Measurements from ENCODE around the gene TMEM86B. TPM values are rescaled to one million over a fixed set of nuclear protein-coding genes. Genes with fewer than 3 reads are reported as not detected.
A peak's percentile ranks its signal among the peaks of the same experiment; 100 is the strongest.

The TMEM86B gene
- polyA plus RNA-seq, 6 donors from 2014 or later = 0.25 to 1.5 (median 0.76) TPM; not detected in 2

DNA sequence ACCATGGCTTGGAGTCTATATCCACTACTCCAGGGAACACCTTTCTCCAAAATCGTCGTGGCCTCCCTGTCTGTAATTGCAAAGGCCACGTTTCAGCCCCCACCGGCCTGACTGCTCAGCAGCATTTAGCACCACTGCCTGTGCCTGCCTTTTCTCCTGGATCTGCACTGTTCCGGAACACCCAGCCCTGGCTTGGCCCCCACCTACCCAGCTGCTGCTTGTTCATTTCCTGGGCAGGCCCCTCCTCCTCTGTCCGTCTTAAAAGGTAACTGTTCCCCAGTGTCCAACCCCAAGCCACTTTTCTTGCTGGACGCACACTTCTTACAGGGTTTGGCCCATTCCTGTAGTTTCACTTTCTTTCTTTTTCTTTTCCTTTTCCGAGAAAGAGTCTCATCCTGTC, 39.9 kb downstream of the TMEM86B start:
- H3K4me1 Mint-ChIP-seq = peaks cover 3 to 6% (median 4%) of the 10 kb centered on the region in 3 donors
- no peak for ATAC-seq (ENCODE audit: low read depth in 2 of 2)
- H3K9me3 Mint-ChIP-seq = peaks cover 0 to 2% (median 0%) of the 10 kb centered on the region in 7 donors
- no peak overlapping the region for H3K27ac Mint-ChIP-seq
- peaks cover 11 to 49% (median 39%) of the 10 kb centered on the region in 3 donors for H3K27me3 Mint-ChIP-seq
- no peak overlapping the region for H3K4me3 Mint-ChIP-seq
- no peak for DNase-seq
- no peaks in the 10 kb centered on the region for H3K36me3 Mint-ChIP-seq

DNA sequence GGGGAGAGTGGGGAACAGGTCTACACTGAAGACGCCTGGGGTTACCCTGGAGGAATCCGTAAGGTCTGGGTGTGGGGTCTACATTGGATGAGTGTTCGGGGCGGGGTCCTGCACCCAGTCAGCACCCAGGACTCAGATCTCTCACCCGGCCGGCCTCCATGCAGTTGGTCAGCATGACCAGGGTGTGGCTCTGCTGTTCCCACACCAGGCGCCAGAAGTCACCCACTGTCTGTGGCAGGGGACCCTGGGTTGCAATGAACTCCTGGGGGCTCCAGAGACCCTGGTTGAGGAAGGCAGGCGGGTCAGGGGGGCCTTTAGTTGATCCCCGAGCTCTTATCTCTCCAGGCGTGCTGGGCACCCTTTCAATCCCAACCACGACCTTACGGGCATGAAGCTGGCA, 42.5 kb downstream of the TMEM86B start:
- Mint-ChIP-seq H3K36me3 (no peaks in the 10 kb centered on the region), H3K4me1 (peaks cover 3 to 6% (median 5%) of the 10 kb centered on the region in 3 donors), H3K27ac (peak overlapping the region in 2 of 6 donors; percentile 24 to 92), H3K27me3 (peaks cover 14 to 55% (median 47%) of the 10 kb centered on the region in 3 donors), H3K4me3 (no peak overlapping the region), H3K9me3 (peaks cover 0 to 2% (median 0%) of the 10 kb centered on the region in 7 donors)
- ATAC-seq (ENCODE audit: low read depth in 2 of 2) (no peak), DNase-seq (no peak)

DNA sequence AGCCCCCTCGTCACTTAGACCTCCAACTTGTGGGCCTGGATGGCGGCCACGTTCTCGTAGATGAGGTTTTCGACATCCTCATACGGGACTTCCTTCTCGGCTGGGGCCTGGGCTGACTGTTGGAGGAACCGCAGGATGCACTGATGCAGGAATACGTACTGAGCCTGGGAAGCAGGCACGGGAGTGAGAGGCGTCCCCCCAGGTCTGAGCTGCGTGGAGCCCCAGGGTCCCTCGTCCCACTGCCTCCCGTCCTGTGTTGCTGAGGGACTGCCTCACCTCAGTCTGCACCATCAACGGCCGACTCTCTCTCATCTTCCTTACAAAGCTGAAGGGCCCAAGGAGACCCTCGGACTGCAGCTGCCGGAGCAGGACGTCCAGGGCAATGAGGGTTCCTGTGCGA, 46.8 kb downstream of the TMEM86B start:
- peaks cover 39 to 90% (median 84%) of the 10 kb centered on the region in 3 donors for H3K27me3 Mint-ChIP-seq
- peaks cover 0 to 6% (median 0%) of the 10 kb centered on the region in 7 donors for H3K9me3 Mint-ChIP-seq
- ATAC-seq (ENCODE audit: low read depth in 2 of 2) = no peak
- no peak for DNase-seq
- H3K36me3 Mint-ChIP-seq = no peaks in the 10 kb centered on the region
- H3K4me3 Mint-ChIP-seq = peak overlapping the region in 3 of 8 donors; percentile 24 to 75 (median 32)
- peaks cover 24 to 29% (median 28%) of the 10 kb centered on the region in 3 donors for H3K4me1 Mint-ChIP-seq
- peak overlapping the region in 4 of 6 donors; percentile 52 to 100 (median 83) for H3K27ac Mint-ChIP-seq

DNA sequence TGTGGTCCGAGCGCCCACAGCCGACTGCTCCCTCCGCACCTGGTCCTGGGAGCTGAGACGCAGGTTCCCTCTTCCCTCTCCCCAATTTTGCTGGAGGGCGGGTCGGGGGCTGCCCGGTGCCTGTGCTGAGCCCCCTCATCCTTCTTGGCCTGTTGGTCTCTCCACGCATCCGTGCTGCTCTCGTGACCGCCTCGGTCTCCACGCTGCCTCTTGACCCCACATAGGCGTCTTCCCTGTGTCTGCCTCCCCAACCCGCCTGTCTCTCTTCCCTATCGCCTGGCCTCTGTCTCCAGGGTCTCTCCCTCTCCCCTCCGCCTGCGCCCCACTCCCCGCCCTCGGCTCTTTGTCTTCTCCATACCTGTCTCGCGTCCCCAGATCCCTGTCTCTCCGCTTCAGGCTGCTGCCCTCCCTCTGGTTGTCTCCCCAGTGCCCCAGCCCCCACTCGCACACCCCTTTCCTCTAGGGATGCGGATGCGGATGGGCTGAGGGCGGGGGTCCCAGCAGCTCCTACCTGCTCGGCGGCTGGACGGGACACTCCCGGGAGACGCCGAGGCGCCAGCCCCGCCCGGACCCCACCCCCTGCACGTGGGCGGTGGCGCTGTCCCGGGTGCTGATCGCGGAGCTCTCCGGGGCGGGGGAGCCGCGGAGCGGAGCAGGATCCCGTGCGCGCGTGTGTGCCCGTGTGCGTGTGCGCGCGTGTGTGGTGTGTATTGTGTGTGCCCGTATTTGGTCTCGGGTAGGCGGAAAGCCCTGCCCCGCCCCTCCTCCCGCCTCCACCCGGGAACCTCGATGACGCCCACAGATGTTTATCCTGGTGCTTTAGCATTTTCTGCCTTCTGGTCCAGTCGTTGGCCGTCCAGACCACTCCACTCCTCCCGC, 48.7 kb downstream of the TMEM86B start, which contains the start of gene SYT5:
Gene SYT5, minus strand, starts transcription at position 684 of the 879 bp plus-strand sequence. CDS start 1,248 bp downstream, outside the sequence.
- peak within 1 kb of the TSS; percentile 94 to 100 (median 99) for H3K27ac Mint-ChIP-seq
- DNase-seq (peak; percentile 43), ATAC-seq (ENCODE audit: low read depth in 2 of 2) (peak; percentile 17 to 18)
- H3K9me3 Mint-ChIP-seq = peaks cover 0 to 6% (median 0%) of the 10 kb centered on the region in 7 donors
- H3K4me1 Mint-ChIP-seq = peaks cover 29 to 32% (median 31%) of the 10 kb centered on the region in 3 donors
- peaks cover 45 to 90% (median 83%) of the 10 kb centered on the region in 3 donors for H3K27me3 Mint-ChIP-seq
- peaks cover 0 to 6% of the 10 kb centered on the region in 2 donors for H3K36me3 Mint-ChIP-seq
- peak within 1 kb of the TSS; percentile 68 to 91 (median 84) for H3K4me3 Mint-ChIP-seq

- peak overlapping the region; percentile 94 to 100 (median 99) for H3K27ac Mint-ChIP-seq
- H3K4me1 Mint-ChIP-seq = peaks cover 32 to 37% (median 33%) of the 10 kb centered on the region in 3 donors
- H3K36me3 Mint-ChIP-seq = peaks cover 0 to 7% of the 10 kb centered on the region in 2 donors
- H3K4me3 Mint-ChIP-seq = peak overlapping the region; percentile 68 to 91 (median 84)
- peak; percentile 85 to 86 for ATAC-seq (ENCODE audit: low read depth in 2 of 2)
- H3K9me3 Mint-ChIP-seq = peaks cover 0 to 6% (median 0%) of the 10 kb centered on the region in 7 donors
- DNase-seq = peak; percentile 97
- H3K27me3 Mint-ChIP-seq = peaks cover 50 to 92% (median 88%) of the 10 kb centered on the region in 3 donors
Observed at GRCh38 chr19:55178781-55179599, 49.6 kb downstream of the TMEM86B start.

Other genes with a start within 250 kb of the TMEM86B start
- gene GP6, start 190.5 kb downstream of the TMEM86B start, polyA plus RNA-seq (ENCODE audit: low read depth in 6 of 6) = 1 to 10 TPM in 1 of 6 donors, under 1 TPM in 4, not detected in 1; 0.13 to 2.1 (median 0.47) TPM
- gene RDH13, start 165.6 kb downstream of the TMEM86B start, polyA plus RNA-seq (ENCODE audit: low read depth in 6 of 6) = 10 to 100 TPM in 1 of 6 donors, 1 to 10 TPM in 5; 2.7 to 20.4 (median 8.4) TPM
- not detected for gene EPS8L1, start 152.9 kb downstream of the TMEM86B start, polyA plus RNA-seq (ENCODE audit: low read depth in 6 of 6)
- gene PPP1R12C, start 111.1 kb downstream of the TMEM86B start, polyA plus RNA-seq (ENCODE audit: low read depth in 6 of 6) = 1 to 10 TPM; 1.0 to 8.1 (median 3.2) TPM
- gene TNNT1, start 79.6 kb downstream of the TMEM86B start, polyA plus RNA-seq (ENCODE audit: low read depth in 6 of 6) = not detected
- gene TNNI3, start 71.0 kb downstream of the TMEM86B start, polyA plus RNA-seq (ENCODE audit: low read depth in 6 of 6) = not detected
- not detected for gene DNAAF3, start 62.1 kb downstream of the TMEM86B start, polyA plus RNA-seq (ENCODE audit: low read depth in 6 of 6)
- 1 to 10 TPM in 5 of 6 donors, under 1 TPM in 1; 0.92 to 2.6 (median 1.6) TPM for gene SYT5, start 48.5 kb downstream of the TMEM86B start, polyA plus RNA-seq (ENCODE audit: low read depth in 6 of 6)
- not detected for gene PTPRH, start 19.3 kb downstream of the TMEM86B start, polyA plus RNA-seq (ENCODE audit: low read depth in 6 of 6)
- gene PPP6R1, start 30.3 kb upstream of the TMEM86B start, polyA plus RNA-seq (ENCODE audit: low read depth in 6 of 6) = 10 to 100 TPM; 21.4 to 81.1 (median 41.1) TPM
- 10 to 100 TPM; 22.6 to 40.0 (median 32.6) TPM for gene HSPBP1, start 51.3 kb upstream of the TMEM86B start, polyA plus RNA-seq (ENCODE audit: low read depth in 6 of 6)
- gene BRSK1, start 55.2 kb upstream of the TMEM86B start, polyA plus RNA-seq (ENCODE audit: low read depth in 6 of 6) = not detected
- not detected for gene TMEM150B, start 96.6 kb upstream of the TMEM86B start, polyA plus RNA-seq (ENCODE audit: low read depth in 6 of 6)
- gene KMT5C, start 111.1 kb upstream of the TMEM86B start, polyA plus RNA-seq (ENCODE audit: low read depth in 6 of 6) = 1 to 10 TPM in 4 of 6 donors, under 1 TPM in 1, not detected in 1; 0.83 to 2.4 (median 1.3) TPM
- not detected for gene COX6B2, start 126.0 kb upstream of the TMEM86B start, polyA plus RNA-seq (ENCODE audit: low read depth in 6 of 6)
- gene GARIN5B, start 134.5 kb upstream of the TMEM86B start, polyA plus RNA-seq (ENCODE audit: low read depth in 6 of 6) = not detected
- not detected for gene IL11, start 141.7 kb upstream of the TMEM86B start, polyA plus RNA-seq (ENCODE audit: low read depth in 6 of 6)
- gene TMEM190, start 148.1 kb upstream of the TMEM86B start, polyA plus RNA-seq (ENCODE audit: low read depth in 6 of 6) = not detected
- gene TMEM238, start 155.5 kb upstream of the TMEM86B start, polyA plus RNA-seq (ENCODE audit: low read depth in 6 of 6) = under 1 TPM in 4 of 6 donors, not detected in 2; 0.29 to 0.90 (median 0.40) TPM
- 100 to 1,000 TPM; 229 to 734 (median 601) TPM for gene RPL28, start 157.2 kb upstream of the TMEM86B start, polyA plus RNA-seq (ENCODE audit: low read depth in 6 of 6)
- 10 to 100 TPM; 18.8 to 41.3 (median 30.6) TPM for gene UBE2S, start 179.0 kb upstream of the TMEM86B start, polyA plus RNA-seq (ENCODE audit: low read depth in 6 of 6)
- not detected for gene SHISA7, start 214.5 kb upstream of the TMEM86B start, polyA plus RNA-seq (ENCODE audit: low read depth in 6 of 6)
- gene ISOC2, start 232.9 kb upstream of the TMEM86B start, polyA plus RNA-seq (ENCODE audit: low read depth in 6 of 6) = 10 to 100 TPM; 21.8 to 57.9 (median 28.0) TPM
- gene C19orf85, start 236.0 kb upstream of the TMEM86B start, polyA plus RNA-seq (ENCODE audit: low read depth in 6 of 6) = not detected
- gene ZNF628, start 247.9 kb upstream of the TMEM86B start, polyA plus RNA-seq (ENCODE audit: low read depth in 6 of 6) = 1 to 10 TPM in 2 of 6 donors, under 1 TPM in 3, not detected in 1; 0.16 to 2.2 (median 0.94) TPM